H1 (cell line): ENCODE measurements around the gene HTR2C. TPM values are rescaled to one million over a fixed set of nuclear protein-coding genes. Genes with fewer than 3 reads are reported as not detected.

Source experiments
- CTCF ChIA-PET: fragments of 300-600 bp; sonication (Branson Sonifier 250); formaldehyde crosslinking; loops from one replicate; lab custom pipeline; 2021; ENCODE audit not compliant: partially characterized antibody; lab: Charles Lee
- POLR2A ChIA-PET: fragments of 300-600 bp; sonication (Branson Sonifier 250); formaldehyde crosslinking; loops from one replicate; lab custom pipeline; 2021; ENCODE audit warnings: inconsistent platforms; ENCODE audit not compliant: partially characterized antibody; lab: Charles Lee
- DNase-seq, 2 experiments: peaks; one replicate each; pipeline versions ENCODE4 v3.0.0 to v3.0.0-alpha.2; 2010 to 2022; ENCODE audit warnings: low spot score in 2 of 2, low read depth in 1 of 2, mixed read lengths in 1 of 2
- FAIRE-seq: peaks from 2 replicates; lab custom pipeline; 2011; peaks lifted over from hg19 to GRCh38; lab: Jason Lieb, UNC
- H2AFZ ChIP-seq: 2 replicates; pipeline ENCODE4 v1.8.1; 2012; ENCODE audit warnings: low read length, inconsistent platforms
- H2AK5ac ChIP-seq: 2 replicates; pipeline ENCODE4 v1.6.1; 2013; ENCODE audit warnings: low read depth, low read length
- H2BK120ac ChIP-seq: replicated peaks from 2 replicates; pipeline ENCODE3; 2013; ENCODE audit warnings: low read depth, low read length, inconsistent platforms
- H2BK12ac ChIP-seq: 2 replicates; pipeline ENCODE4 v1.6.1; 2013; ENCODE audit warnings: low read depth, low read length
- H2BK15ac ChIP-seq: 2 replicates; pipeline ENCODE4 v1.6.1; 2013; ENCODE audit warnings: low read length
- H2BK20ac ChIP-seq: 2 replicates; pipeline ENCODE4 v1.6.1; 2013; ENCODE audit warnings: low read length
- H2BK5ac ChIP-seq: 2 replicates; pipeline ENCODE4 v1.6.1; 2013; ENCODE audit warnings: low read depth, low read length
- H3K14ac ChIP-seq: 2 replicates; pipeline ENCODE4 v1.6.1; 2013; ENCODE audit warnings: inconsistent platforms; ENCODE audit not compliant: insufficient read length
- H3K18ac ChIP-seq: 2 replicates; pipeline ENCODE4 v1.6.1; 2013; ENCODE audit warnings: low read length; ENCODE audit errors: extremely low read depth
- H3K23ac ChIP-seq: 2 replicates; pipeline ENCODE4 v1.6.1; 2013; ENCODE audit warnings: inconsistent platforms; ENCODE audit not compliant: insufficient read length
- H3K23me2 ChIP-seq: 2 replicates; pipeline ENCODE4 v1.6.1; 2013; ENCODE audit warnings: low read depth, low read length
- H3K27ac ChIP-seq: 2 replicates; pipeline ENCODE4 v1.6.1; 2011; ENCODE audit warnings: low read depth, low read length, inconsistent platforms
- H3K27me3 ChIP-seq, 4 experiments: replicated peaks in 1 of 4; 1 replicate in 1 of 4; 2 replicates in 3 of 4; pipeline versions ENCODE4 v1.6.1 to v1.8.1; 2011 to 2013; ENCODE audit warnings: low read length in 3 of 4, mild to moderate bottlenecking in 3 of 4, inconsistent platforms in 2 of 4, mixed read lengths in 2 of 4, moderate library complexity in 1 of 4; ENCODE audit not compliant: control insufficient read depth in 3 of 4, insufficient read depth in 3 of 4; ENCODE audit errors: extremely low read depth in 1 of 4
- H3K36me3 ChIP-seq, 4 experiments: 2 replicates each; pipeline versions ENCODE4 v1.6.1 to v1.8.1; 2011 to 2013; ENCODE audit warnings: mild to moderate bottlenecking in 4 of 4, low read length in 3 of 4, moderate library complexity in 2 of 4, control low read depth in 1 of 4, inconsistent platforms in 1 of 4; ENCODE audit not compliant: insufficient read depth in 4 of 4, control insufficient read depth in 2 of 4
- H3K4ac ChIP-seq: replicated peaks from 2 replicates; pipeline ENCODE3; 2013; ENCODE audit warnings: low read length, low read depth, mixed read lengths, inconsistent platforms; ENCODE audit not compliant: insufficient read length
- H3K4me1 ChIP-seq, 4 experiments: replicated peaks in 1 of 4; 1 replicate in 1 of 4; 2 replicates in 3 of 4; pipeline versions ENCODE4 v1.6.1 to v1.8.1; 2011 to 2013; ENCODE audit warnings: low read length in 3 of 4, inconsistent platforms in 2 of 4, mixed read lengths in 1 of 4; ENCODE audit not compliant: insufficient read depth in 4 of 4, control insufficient read depth in 3 of 4
- H3K4me2 ChIP-seq, 2 experiments: 2 replicates each; pipeline versions ENCODE4 v1.6.1 to v1.8.1; 2011 to 2013; ENCODE audit warnings: low read depth in 2 of 2, low read length in 2 of 2, control low read depth in 1 of 2, inconsistent platforms in 1 of 2, mild to moderate bottlenecking in 1 of 2; ENCODE audit not compliant: insufficient read depth in 1 of 2
- H3K4me3 ChIP-seq, 4 experiments: fragments of 200-600, 300-600 bp in 1 of 4; sonication (generic), shearing (Covaris generic), sonication (Bioruptor Twin) in 1 of 4; 2 replicates each; pipeline versions ENCODE4 v1.5.1 to v1.8.1; 2011 to 2016; ENCODE audit warnings: low read length in 4 of 4, low read depth in 3 of 4, control low read depth in 2 of 4, inconsistent platforms in 2 of 4, mild to moderate bottlenecking in 2 of 4, mixed read lengths in 1 of 4, moderate library complexity in 1 of 4; ENCODE audit not compliant: insufficient read depth in 2 of 4; ENCODE audit errors: extremely low read depth in 1 of 4
- H3K56ac ChIP-seq: replicated peaks from 2 replicates; pipeline ENCODE3; 2013; ENCODE audit warnings: low read depth, mild to moderate bottlenecking, mixed read lengths, low read length, inconsistent platforms; ENCODE audit not compliant: insufficient read length
- H3K79me1 ChIP-seq: 2 replicates; pipeline ENCODE4 v1.6.1; 2013; ENCODE audit warnings: low read depth, low read length, control low read depth
- H3K79me2 ChIP-seq, 2 experiments: 2 replicates each; pipeline versions ENCODE4 v1.6.1 to v1.8.1; 2012 to 2013; ENCODE audit warnings: low read length in 2 of 2, mild to moderate bottlenecking in 2 of 2, inconsistent platforms in 1 of 2; ENCODE audit not compliant: insufficient read depth in 2 of 2, control insufficient read depth in 1 of 2
- H3K9ac ChIP-seq, 4 experiments: replicated peaks in 1 of 4; 1 replicate in 1 of 4; 2 replicates in 3 of 4; pipeline versions ENCODE4 v1.6.1 to v1.8.1; 2011 to 2013; ENCODE audit warnings: low read depth in 3 of 4, low read length in 3 of 4, control low read depth in 2 of 4, mild to moderate bottlenecking in 2 of 4, moderate library complexity in 2 of 4, inconsistent platforms in 1 of 4; ENCODE audit errors: extremely low read depth in 1 of 4
- H3K9me3 ChIP-seq, 2 experiments: 2 replicates each; pipeline versions ENCODE4 v1.6.1 to v1.8.1; 2012 to 2013; ENCODE audit warnings: mild to moderate bottlenecking in 2 of 2, moderate library complexity in 2 of 2, control low read depth in 1 of 2, inconsistent platforms in 1 of 2, low read depth in 1 of 2, low read length in 1 of 2, mixed read lengths in 1 of 2; ENCODE audit not compliant: insufficient read depth in 2 of 2
- H4K20me1 ChIP-seq, 2 experiments: replicated peaks in 1 of 2; 2 replicates each; pipeline versions ENCODE3 to v1.8.1; 2011 to 2013; ENCODE audit warnings: inconsistent platforms in 2 of 2, low read length in 2 of 2, mild to moderate bottlenecking in 1 of 2; ENCODE audit not compliant: insufficient read depth in 2 of 2, control insufficient read depth in 1 of 2
- H4K5ac ChIP-seq: 2 replicates; pipeline ENCODE4 v1.6.1; 2013; ENCODE audit warnings: low read length, low read depth, mixed read lengths, inconsistent platforms; ENCODE audit not compliant: insufficient read length
- H4K8ac ChIP-seq: 2 replicates; pipeline ENCODE4 v1.8.0; 2013; ENCODE audit warnings: mild to moderate bottlenecking, moderate library complexity, low read length, inconsistent platforms; ENCODE audit not compliant: insufficient read depth; ENCODE audit errors: extremely low read depth
- H4K91ac ChIP-seq: replicated peaks from 2 replicates; pipeline ENCODE3; 2013; ENCODE audit warnings: low read length, mixed read lengths, inconsistent platforms; ENCODE audit not compliant: insufficient read length
- ATF2 ChIP-seq: IDR thresholded peaks from 2 replicates; pipeline ENCODE4 v1.6.1; 2012; ENCODE audit warnings: low read length, inconsistent platforms
- CTCF ChIP-seq, 3 experiments: IDR thresholded peaks; 1 replicate in 2 of 3; 2 replicates in 1 of 3; pipeline versions ENCODE4 v1.5.1 to v1.6.1; 2011; ENCODE audit warnings: low read length in 3 of 3, mild to moderate bottlenecking in 3 of 3, inconsistent platforms in 2 of 3, low read depth in 1 of 3, moderate library complexity in 1 of 3; ENCODE audit not compliant: insufficient read depth in 1 of 3; ENCODE audit errors: control extremely low read depth in 1 of 3
- RAD21 ChIP-seq, 2 experiments: IDR thresholded peaks in 1 of 2; conservative IDR thresholded peaks in 1 of 2; 2 replicates each; pipeline ENCODE4 v1.6.1; 2011; ENCODE audit warnings: low read depth in 2 of 2, low read length in 2 of 2, improper control_type of control experiment in 1 of 2, inconsistent platforms in 1 of 2, mild to moderate bottlenecking in 1 of 2, moderate library complexity in 1 of 2
- WGBS, 2 experiments: shearing (Covaris generic) in 1 of 2; methylation state at CpG; one replicate each; pipeline versions ENCODE4 v1.1.6 to v1.1.7; 2013 to 2015; ENCODE audit warnings: low lambda C conversion rate in 2 of 2, mixed read lengths in 2 of 2, inconsistent platforms in 1 of 2, low coverage in 1 of 2, missing lambda C conversion rate in 1 of 2; ENCODE audit not compliant: insufficient replicate concordance in 2 of 2, insufficient coverage in 1 of 2, insufficient read length in 1 of 2; ENCODE audit errors: extremely low coverage in 1 of 2, missing lambda C conversion rate in 1 of 2; 5-methylcytosine and 5-hydroxymethylcytosine counted together
- polyA plus RNA-seq, 7 experiments: library from polyadenylated mRNA; depleted of rRNA in 3 of 7; stranded (reverse) in 5 of 7; unstranded in 2 of 7; fragments of >200 nt in 5 of 7; fragments of 200-250 nt in 2 of 7; gene quantifications; 1 replicate in 5 of 7; 2 replicates in 1 of 7; 4 replicates in 1 of 7; pipeline versions ENCODE4 v1.2.1 to v1.2.3, GENCODE V29; 2011 to 2013; ENCODE audit warnings: missing spikeins in 2 of 7, mixed read lengths in 2 of 7
- total RNA-seq: library from RNA; stranded (reverse); fragmentation: NEBNext Ultra II Directional; extraction: Animal tissue kit (Norgen Biotek cat#: 25700); gene quantifications from 2 replicates; pipeline ENCODE4 v1.2.1, GENCODE V29; 2021

The HTR2C gene
- total and polyA plus RNA-seq, 2 of the 8 experiments (the other 6 are each of a cell fraction or from before 2014, with no cell fraction given), result 1.7 to 2.0 TPM

GRCh38 chrX:114717921-114718320 lies 134.0 kb downstream of the HTR2C start:
- CTCF ChIA-PET, result interaction anchor here (1.0 to 2.0 kb wide), 2 partner anchors 19 to 92 kb away, joined by 5 to 17 read pairs; no protein-coding TSS in a partner anchor
- no peak overlapping the region for H4K5ac ChIP-seq
- H3K23me2 ChIP-seq, result no peaks in the 10 kb centered on the region
- H3K18ac ChIP-seq, result no peak overlapping the region
- H3K4me1 ChIP-seq, result no peaks in the 10 kb centered on the region
- H3K23ac ChIP-seq, result no peak overlapping the region
- H3K14ac ChIP-seq, result no peak overlapping the region
- no peak overlapping the region for H3K4ac ChIP-seq
- no peak overlapping the region for H3K4me2 ChIP-seq
- DNase-seq, result peak in 1 of 2 experiments; percentile 51
- no peaks in the 10 kb centered on the region for H4K20me1 ChIP-seq
- no peaks in the 10 kb centered on the region for H3K27me3 ChIP-seq
- no peak overlapping the region for H4K8ac ChIP-seq
- no peak overlapping the region for H2BK15ac ChIP-seq
- H2BK20ac ChIP-seq, result no peak overlapping the region
- H2BK120ac ChIP-seq, result no peak overlapping the region
- FAIRE-seq, result peak; percentile 48
- H3K56ac ChIP-seq, result no peak overlapping the region
- POLR2A ChIA-PET, result no interaction called here
- no peak overlapping the region for H2BK5ac ChIP-seq
- no peak overlapping the region for H2AFZ ChIP-seq
- H3K79me2 ChIP-seq, result no peaks in the 10 kb centered on the region
- no peak overlapping the region for H2AK5ac ChIP-seq
- no peak overlapping the region for H2BK12ac ChIP-seq
- H3K27ac ChIP-seq, result no peak overlapping the region
- no peaks in the 10 kb centered on the region for H3K9me3 ChIP-seq
- no peak overlapping the region for H3K4me3 ChIP-seq
- no peak overlapping the region for H4K91ac ChIP-seq
- no peak overlapping the region for H3K9ac ChIP-seq
- WGBS, 2 experiments, result 42% methylated on average over 6 of the region's 6 CpGs; no CpG with 5 or more reads in 1 of the 2 experiments
- no peaks in the 10 kb centered on the region for H3K79me1 ChIP-seq
- H3K36me3 ChIP-seq, result no peaks in the 10 kb centered on the region
- peak; percentile 54 to 64 for TF ChIP-seq RAD21 (IDR thresholded peaks at IDR 0.05 in 1 of 2, conservative IDR thresholded peaks at IDR 0.05 in 1 of 2; ENCODE audit: low read depth in 2 of 2, low read length in 2 of 2)
- TF ChIP-seq ATF2, result no peak
- peak; percentile 51 to 79 (median 53) for TF ChIP-seq CTCF (IDR thresholded peaks at IDR 0.05; ENCODE audit: control extremely low read depth in 1 of 3, insufficient read depth in 1 of 3, low read depth in 1 of 3, low read length in 3 of 3)
